ENCODE data around the gene C1QTNF1. TPM values are rescaled to one million over a fixed set of nuclear protein-coding genes. Genes with fewer than 3 reads are reported as not detected.

The C1QTNF1 gene
- polyA plus RNA-seq, 1 donor from 2014 or later, result not detected

DNA sequence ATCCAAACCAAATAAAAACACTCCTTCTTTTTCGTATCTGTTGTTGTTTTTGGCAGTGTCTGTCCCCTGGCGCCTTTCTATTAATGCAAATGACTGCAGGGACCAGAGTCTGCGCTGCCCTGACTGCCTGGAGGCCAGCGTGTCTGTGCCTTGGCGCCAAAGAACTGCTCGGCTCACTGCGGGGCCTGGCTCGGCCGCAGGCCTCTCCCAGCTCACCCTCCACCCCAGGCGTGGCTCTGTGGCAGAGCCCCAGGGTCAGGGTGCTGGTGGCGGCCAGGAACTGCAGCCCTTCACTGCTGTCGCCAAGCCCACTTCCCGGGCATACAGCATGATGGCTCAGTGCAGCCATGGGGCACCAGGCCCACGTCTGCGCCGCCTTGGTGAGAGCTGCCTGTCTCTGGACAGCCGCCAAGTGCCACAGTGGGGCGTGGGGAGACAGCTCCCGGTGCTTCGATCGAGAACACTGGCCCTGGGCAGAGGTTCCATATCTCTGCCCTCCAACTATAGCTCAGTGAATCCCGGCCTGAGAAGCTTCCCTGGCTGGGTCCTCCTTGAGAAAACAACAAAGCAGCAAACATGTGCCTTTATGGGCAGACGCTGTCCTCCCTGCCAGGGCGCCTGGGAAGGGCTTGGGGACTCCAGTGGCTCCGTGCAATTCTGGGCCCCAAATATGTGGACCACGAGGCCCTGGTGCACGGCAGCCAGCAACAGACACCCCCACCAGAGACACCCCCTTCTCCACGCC, 25.5 kb upstream of the C1QTNF1 start:
- H3K27me3 Mint-ChIP-seq, result no peaks in the 10 kb centered on the region
- no peak overlapping the region for H3K4me3 Mint-ChIP-seq
- H3K36me3 Mint-ChIP-seq, result peaks cover 4% of the 10 kb centered on the region
- peaks cover 0 to 4% (median 0%) of the 10 kb centered on the region in 3 donors for H3K4me1 Mint-ChIP-seq
- H3K9me3 Mint-ChIP-seq, result peaks cover 0 to under 1% (median 0%) of the 10 kb centered on the region in 3 donors
- H3K27ac Mint-ChIP-seq, result peak overlapping the region in 1 of 3 donors; percentile 16

DNA sequence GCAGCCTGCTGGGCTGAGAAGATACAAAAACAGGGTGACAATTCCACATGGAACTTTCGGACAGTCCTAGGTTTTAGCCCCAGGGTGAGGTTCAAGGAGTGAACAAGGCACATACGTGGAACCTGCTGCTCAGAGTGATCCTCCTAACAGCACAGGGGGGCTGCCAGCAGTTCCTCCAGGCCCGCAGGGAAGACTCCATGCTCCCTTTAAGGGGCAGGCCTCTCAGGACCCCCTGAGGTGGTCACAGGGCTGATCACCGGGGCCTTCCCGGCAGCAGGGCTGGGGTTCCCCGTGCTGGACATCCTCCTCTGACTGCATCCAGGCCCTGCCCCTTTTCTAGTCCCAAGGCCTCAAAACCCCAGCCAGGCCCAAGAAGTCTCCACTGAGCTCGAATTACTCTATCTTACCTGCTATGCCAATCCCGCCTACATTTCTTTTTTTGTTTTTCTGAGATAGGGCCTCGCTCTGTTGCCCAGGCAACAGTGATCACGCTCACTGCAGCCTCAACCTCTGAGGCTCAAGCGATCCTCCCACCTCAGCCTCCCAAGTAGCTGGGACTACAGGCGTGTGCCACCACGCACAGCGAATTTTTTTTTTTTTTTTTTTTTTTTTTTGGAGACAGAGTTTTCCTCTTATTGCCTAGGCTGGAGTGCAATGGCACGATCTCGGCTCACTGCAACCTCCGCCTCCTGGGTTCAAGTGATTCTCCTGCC, 24.8 kb upstream of the C1QTNF1 start:
- peaks cover 4% of the 10 kb centered on the region for H3K36me3 Mint-ChIP-seq
- H3K4me1 Mint-ChIP-seq, result peaks cover 0 to 4% (median 0%) of the 10 kb centered on the region in 3 donors
- H3K27me3 Mint-ChIP-seq, result no peaks in the 10 kb centered on the region
- H3K9me3 Mint-ChIP-seq, result no peaks in the 10 kb centered on the region
- no peak overlapping the region for H3K27ac Mint-ChIP-seq
- no peak overlapping the region for H3K4me3 Mint-ChIP-seq

DNA sequence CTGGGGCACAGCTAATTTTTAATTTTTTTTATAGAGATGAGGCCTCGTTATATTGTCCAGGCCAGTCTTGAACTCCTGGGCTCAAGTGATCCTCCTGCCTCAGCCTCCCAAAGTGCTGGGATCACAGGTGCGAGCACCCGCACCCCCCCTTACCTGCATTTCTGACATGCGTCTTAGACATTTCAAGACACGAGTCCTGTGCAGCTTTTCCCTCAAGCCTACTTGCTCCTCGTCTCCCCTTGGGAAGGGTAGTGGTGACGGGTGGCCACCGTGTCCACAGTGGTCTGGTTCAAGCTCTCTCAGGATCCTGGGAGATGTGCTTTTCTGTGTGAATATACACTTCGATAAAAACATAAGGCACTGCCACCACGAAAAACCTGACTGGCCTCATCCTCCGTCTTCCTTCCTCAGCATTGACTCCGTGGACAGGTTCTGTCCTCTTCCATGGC, 24.0 kb upstream of the C1QTNF1 start:
- peaks cover 4% of the 10 kb centered on the region for H3K36me3 Mint-ChIP-seq
- H3K9me3 Mint-ChIP-seq, result no peaks in the 10 kb centered on the region
- H3K27me3 Mint-ChIP-seq, result no peaks in the 10 kb centered on the region
- no peak overlapping the region for H3K4me3 Mint-ChIP-seq
- H3K27ac Mint-ChIP-seq, result no peak overlapping the region
- peaks cover 0 to 4% (median 0%) of the 10 kb centered on the region in 3 donors for H3K4me1 Mint-ChIP-seq

DNA sequence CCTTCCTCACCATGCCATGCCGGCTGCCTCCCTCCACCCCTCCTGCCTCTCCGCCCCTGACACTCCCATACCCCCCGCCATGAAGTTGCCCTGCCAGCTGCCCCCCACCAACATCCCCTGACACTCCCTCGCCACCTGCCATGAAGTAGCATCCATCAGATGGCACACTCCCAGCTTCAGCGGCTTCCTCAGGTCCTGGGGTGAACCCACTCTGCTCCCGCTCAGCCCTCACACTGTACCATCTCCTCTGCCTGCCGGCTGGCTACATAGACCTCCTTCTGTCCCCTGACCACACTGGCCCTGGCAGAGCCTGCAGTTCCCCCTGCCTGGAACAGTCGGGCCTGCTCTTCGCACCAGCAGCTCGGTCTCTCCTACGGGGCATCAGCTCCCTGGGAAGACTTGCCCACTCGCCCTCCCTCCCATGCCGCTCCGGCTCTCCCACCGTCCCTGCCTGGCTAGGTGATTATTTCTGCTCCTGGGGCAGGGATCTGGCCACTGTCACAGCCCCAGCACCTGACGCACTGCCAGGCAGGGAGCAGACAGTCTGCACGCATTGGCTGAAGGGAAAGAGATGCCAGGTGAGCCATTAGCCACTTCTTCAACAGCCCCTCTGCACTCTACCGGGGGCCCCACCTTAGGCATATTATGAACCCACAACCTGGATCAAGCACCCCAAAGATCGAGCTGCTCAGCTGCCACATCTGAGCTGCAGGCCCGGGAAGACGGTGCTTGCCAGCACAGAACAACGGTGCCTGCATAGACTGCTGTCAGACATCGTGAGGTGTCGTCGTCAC, 23.4 kb upstream of the C1QTNF1 start:
- Mint-ChIP-seq H3K4me3 (no peak overlapping the region), H3K4me1 (peaks cover 0 to 4% (median under 1%) of the 10 kb centered on the region in 3 donors), H3K36me3 (peaks cover 4% of the 10 kb centered on the region), H3K9me3 (no peaks in the 10 kb centered on the region), H3K27me3 (no peaks in the 10 kb centered on the region), H3K27ac (peak overlapping the region in 1 of 3 donors; percentile 67)

DNA sequence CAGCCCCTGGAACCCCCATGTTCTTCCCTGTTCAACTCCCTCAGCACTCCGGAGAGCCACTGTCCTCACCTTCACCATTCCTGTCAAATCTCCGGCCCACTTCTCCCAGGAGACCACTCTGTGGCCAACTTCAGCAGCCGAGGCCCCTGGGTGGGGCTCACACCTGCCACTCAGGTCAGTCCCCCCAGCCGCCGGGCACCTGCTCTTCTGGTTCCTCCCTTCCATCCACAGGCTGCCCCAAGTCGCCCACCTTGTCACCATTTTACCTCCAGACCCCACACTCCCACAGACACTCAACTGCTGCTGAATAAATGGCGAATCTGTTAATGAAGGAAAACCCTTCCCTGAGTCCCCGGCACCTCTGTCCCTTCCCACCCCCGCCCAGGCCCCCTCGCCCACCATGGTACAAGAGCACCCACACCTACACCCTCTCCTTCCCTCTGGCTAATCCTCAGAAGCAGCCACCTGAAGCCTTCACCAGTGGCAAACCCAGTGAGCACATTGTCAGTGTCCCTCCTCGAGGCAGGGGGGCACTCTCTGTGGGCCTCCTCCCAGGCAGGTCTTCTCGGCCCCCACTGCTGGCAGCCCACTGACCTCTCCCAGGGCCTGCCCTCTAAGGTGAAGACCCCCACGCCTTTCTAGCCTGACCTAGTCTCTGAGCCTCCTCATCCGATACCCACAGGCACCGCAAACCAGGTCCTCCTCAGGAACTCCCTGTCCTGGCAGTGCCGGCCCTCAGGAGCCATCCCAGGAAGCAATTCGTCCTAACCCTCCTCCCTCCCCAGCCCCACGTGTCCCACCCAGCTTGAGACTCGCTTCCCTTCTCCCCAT, 22.6 kb upstream of the C1QTNF1 start:
- Mint-ChIP-seq H3K27ac (peak overlapping the region in 2 of 3 donors; percentile 2 to 67), H3K27me3 (no peaks in the 10 kb centered on the region), H3K9me3 (no peaks in the 10 kb centered on the region), H3K36me3 (peaks cover 4% of the 10 kb centered on the region), H3K4me1 (peaks cover 3 to 7% (median 4%) of the 10 kb centered on the region in 3 donors), H3K4me3 (no peak overlapping the region)

DNA sequence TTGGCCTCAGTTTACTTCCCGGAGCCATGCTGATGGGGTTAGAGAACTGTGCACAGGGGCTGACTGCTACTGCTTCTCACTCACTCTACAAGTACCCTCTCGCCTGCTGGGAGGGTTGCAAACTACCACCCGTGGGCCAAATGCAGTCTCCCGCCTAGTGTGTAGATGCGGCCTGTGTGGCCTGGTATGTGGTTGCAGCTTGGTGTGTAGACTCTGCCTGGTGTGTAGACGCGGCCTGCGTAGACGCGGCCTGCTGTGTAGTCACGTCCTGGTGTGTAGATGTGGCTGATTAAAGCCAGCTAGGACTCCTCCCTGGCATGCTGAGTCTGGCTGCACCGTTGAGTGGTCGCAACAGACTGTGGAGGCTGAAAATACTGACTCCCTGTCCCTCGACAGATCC, 21.7 kb upstream of the C1QTNF1 start:
- H3K27me3 Mint-ChIP-seq, result no peaks in the 10 kb centered on the region
- H3K4me1 Mint-ChIP-seq, result peaks cover 4 to 13% (median 11%) of the 10 kb centered on the region in 3 donors
- H3K36me3 Mint-ChIP-seq, result no peaks in the 10 kb centered on the region
- H3K4me3 Mint-ChIP-seq, result no peak overlapping the region
- no peaks in the 10 kb centered on the region for H3K9me3 Mint-ChIP-seq
- H3K27ac Mint-ChIP-seq, result no peak overlapping the region

DNA sequence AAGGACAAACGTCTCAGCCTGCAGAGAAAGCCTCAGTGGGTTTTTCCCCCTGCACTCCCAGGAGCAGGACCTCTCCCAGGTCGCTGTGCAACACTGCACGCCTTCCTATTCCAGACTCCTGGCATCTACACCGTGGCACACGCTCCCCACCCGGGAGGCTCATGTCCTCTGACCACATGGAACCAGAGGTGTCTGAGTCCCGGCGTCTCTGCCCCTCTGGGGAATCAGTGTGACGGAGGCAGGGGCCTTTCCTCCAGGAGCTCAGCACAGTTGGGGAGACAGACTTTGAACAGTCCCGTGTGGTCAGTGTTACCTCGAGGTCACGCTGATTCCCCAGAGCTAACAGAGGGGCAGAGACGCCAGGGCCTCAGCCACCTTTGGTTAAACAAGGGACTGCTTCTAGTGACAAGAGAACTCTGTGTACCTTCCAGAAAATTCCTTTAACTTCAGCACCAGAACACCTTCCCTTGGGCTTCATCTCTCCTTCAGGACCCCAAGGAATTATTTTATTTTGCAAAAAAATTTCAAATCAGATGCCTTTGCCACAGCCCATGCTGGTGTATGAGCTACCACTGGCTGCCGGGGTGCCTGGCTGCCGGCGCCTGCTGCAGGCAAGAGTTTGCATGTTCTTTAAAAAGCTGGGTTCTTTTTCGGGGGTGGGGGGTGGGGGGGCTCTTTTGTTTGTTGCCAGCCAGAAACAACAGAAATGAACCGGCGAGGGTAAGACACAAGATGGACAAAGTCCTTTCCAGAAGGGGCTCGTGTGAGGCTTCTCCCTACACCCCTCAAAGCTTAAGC, 21.0 kb upstream of the C1QTNF1 start:
- H3K4me1 Mint-ChIP-seq, result peaks cover 8 to 18% (median 14%) of the 10 kb centered on the region in 3 donors

DNA sequence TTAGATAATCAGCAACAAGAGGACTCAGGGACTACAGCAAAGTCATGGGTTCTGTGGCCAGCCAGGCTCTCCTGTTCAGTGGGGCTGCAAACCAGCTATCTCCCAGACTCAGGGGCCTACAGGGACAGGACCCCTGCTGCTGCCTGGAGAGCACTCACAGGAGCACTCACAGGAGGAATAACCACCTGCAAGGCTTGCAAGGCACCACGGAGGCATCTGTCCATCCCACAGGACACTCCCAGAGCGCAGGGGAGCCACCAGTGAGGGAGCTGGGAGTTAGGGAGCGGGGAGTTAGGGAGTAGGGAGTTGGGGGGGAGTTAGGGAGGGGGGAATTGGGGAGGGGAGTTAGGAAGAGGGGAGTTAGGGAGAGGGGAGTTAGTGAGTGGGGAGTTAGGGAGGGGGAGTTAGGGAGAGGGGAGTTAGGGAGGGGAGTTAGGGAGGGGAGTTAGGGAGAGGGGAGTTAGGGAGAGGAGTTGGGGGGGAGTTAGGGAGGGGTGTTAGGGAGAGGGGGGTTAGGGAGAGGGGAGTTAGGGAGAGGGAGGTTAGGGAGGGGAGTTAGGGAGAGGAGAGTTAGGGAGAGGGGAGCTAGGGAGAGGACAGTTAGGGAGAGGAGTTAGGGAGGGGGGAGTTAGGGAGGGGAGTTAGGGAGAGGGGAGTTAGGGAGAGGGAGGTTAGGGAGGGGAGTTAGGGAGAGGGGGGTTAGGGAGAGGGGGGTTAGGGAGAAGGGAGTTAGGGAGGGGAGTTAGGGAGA, 20.1 kb upstream of the C1QTNF1 start:
- H3K36me3 Mint-ChIP-seq, result no peaks in the 10 kb centered on the region
- H3K27ac Mint-ChIP-seq, result no peak overlapping the region
- H3K4me3 Mint-ChIP-seq, result no peak overlapping the region

More for the DNA sequence above, 21.0 kb upstream of the C1QTNF1 start:
- Mint-ChIP-seq H3K9me3 (no peaks in the 10 kb centered on the region), H3K4me3 (no peak overlapping the region), H3K27ac (no peak overlapping the region), H3K27me3 (no peaks in the 10 kb centered on the region), H3K36me3 (no peaks in the 10 kb centered on the region)

DNA sequence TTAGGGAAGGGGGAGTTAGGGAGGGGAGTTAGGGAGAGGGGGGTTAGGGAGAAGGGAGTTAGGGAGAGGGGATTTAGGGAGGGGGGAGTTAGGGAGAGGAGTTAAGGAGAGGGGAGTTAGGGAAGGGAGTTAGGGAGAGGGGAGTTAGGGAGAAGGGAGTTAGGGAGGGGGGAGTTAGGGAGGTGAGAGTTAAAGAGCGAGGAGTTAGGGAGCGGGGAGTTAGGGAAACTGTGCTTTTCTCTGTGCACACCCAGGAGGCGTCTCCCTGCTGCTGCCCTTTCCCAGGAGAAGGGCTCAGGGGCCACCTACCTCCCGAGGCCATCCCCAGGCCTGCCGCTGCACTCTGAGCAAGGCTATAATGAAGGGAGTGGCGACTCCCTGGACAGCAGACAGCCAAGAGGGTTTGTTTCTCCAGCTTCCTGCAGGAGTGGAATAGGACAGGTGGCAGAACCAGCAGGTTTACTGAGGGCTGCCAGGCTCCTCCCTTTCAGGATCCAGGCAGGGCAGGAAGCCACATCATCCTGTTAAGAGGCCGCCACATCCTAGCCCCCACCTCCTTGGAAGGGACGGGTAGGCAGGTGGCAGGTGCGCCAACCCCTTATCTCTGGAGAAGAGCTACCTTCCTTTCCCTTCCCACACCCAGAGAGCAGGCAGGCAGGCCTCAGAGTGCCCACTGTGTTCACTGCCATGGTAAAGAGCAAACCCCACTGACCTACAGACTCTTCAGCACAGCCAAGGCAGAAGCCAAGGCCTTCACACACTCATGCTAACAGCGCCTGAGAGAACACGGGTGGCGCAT, 18.7 kb upstream of the C1QTNF1 start:
- H3K4me3 Mint-ChIP-seq, result no peak overlapping the region
- H3K27ac Mint-ChIP-seq, result peak overlapping the region in 2 of 3 donors; percentile 81 to 85
- no peaks in the 10 kb centered on the region for H3K27me3 Mint-ChIP-seq
- no peaks in the 10 kb centered on the region for H3K36me3 Mint-ChIP-seq
- H3K4me1 Mint-ChIP-seq, result peaks cover 14 to 26% (median 18%) of the 10 kb centered on the region in 3 donors
- no peaks in the 10 kb centered on the region for H3K9me3 Mint-ChIP-seq

More for the DNA sequence above, 20.1 kb upstream of the C1QTNF1 start:
- Mint-ChIP-seq H3K9me3 (no peaks in the 10 kb centered on the region), H3K27me3 (no peaks in the 10 kb centered on the region), H3K4me1 (peaks cover 14 to 25% (median 16%) of the 10 kb centered on the region in 3 donors)

DNA sequence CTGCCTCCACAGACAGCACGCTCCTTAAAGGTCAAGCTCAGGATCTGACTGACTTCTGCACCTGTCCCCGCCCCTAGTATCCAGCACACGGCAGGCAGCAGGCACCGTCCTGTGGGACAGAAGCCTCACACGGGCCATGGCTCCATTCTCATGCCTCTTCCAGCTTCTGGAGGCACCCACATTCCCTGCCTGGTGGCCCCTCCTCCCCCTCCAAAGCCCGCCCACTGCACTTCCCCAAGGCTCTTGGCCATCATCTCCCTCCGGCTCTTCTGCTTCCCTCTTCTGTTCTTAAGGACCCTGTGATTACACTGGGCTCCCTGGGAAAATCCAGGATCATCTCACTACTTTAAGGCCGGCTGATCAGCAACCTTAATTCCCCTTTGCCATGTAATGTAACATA, 17.9 kb upstream of the C1QTNF1 start:
- Mint-ChIP-seq H3K27me3 (no peaks in the 10 kb centered on the region), H3K9me3 (no peaks in the 10 kb centered on the region), H3K27ac (peak overlapping the region in 2 of 3 donors; percentile 81 to 85), H3K4me1 (peaks cover 15 to 28% (median 22%) of the 10 kb centered on the region in 3 donors), H3K4me3 (peak overlapping the region in 2 of 4 donors; percentile 30 to 97), H3K36me3 (no peaks in the 10 kb centered on the region)

DNA sequence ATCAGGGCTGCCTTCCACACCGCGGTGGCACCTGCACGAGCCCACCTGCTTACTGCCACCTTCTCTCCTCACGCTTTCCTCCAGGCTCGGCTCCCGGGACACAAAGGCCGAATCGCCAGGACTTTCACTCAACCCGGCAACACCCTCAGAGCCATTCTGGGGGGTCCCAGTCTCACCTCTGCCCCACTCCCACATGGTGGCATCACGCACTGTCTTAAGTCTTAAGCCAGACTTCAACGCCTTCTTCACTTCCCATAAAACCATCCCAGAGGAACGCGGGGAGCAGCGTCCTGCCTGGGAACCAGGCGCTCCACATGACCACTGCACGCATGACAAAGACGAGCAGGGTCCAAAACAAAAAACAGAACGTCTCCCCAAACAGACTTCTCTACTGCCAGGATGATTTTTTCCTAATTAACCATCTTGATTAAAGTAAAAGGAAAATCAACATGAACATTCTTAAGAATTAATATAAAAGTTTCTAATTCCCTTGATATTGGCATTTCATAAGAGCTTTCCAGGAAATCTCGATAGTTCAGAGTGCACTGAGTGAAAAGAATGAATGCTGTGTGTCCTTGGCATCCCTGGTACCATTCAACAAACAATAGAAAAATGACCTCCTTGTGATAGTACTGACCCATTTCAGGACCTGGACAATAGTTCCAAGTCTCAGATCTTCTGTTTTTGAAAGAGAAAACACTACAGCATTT, 17.0 kb upstream of the C1QTNF1 start:
- Mint-ChIP-seq H3K36me3 (no peaks in the 10 kb centered on the region), H3K4me1 (peaks cover 17 to 28% (median 23%) of the 10 kb centered on the region in 3 donors), H3K4me3 (peak overlapping the region; percentile 15 to 97 (median 40)), H3K27ac (peak overlapping the region in 2 of 3 donors; percentile 21 to 96), H3K27me3 (no peaks in the 10 kb centered on the region), H3K9me3 (no peaks in the 10 kb centered on the region)

Data from IgD-negative memory B cell (primary cell).